Transverse colon (tissue), 4 donors: ENCODE results near the gene CLOCK. TPM values are rescaled to one million over a fixed set of nuclear protein-coding genes. Genes with fewer than 3 reads are reported as not detected.
"Not testable (repeated sequence)": the region's sequence is repeated elsewhere in the genome, so short reads cannot be mapped to it uniquely, and the experiment has no call there.

Experiments
- DNase-seq: peaks from one replicate; pipeline ENCODE4 v3.0.0-alpha.2; 2019
- H3K27ac ChIP-seq, 4 donors: fragments of 200-600 bp; sonication (generic); 2 replicates each; pipeline ENCODE4 v1.5.1; 2016 to 2018; ENCODE audit warnings: inconsistent platforms in 4 of 4
- H3K27me3 ChIP-seq: fragments of 200-600 bp; sonication (generic); 2 replicates; pipeline ENCODE4 v1.5.1; 2017; ENCODE audit warnings: inconsistent platforms
- H3K36me3 ChIP-seq, 4 donors: fragments of 200-600 bp; sonication (generic); 2 replicates each; pipeline ENCODE4 v1.5.1; 2017 to 2019; ENCODE audit warnings: inconsistent platforms in 4 of 4
- H3K4me1 ChIP-seq, 4 donors: fragments of 200-600 bp; sonication (generic); 2 replicates each; pipeline ENCODE4 v1.5.1; 2017 to 2020; ENCODE audit warnings: inconsistent platforms in 4 of 4
- H3K4me3 ChIP-seq, 4 donors: fragments of 200-600 bp; sonication (generic); 1 replicate in 1 of 4; 2 replicates in 3 of 4; pipeline versions ENCODE4 v1.5.1 to v1.6.1; 2017 to 2019; ENCODE audit warnings: inconsistent platforms in 4 of 4
- H3K9me3 ChIP-seq, 2 donors: fragments of 200-600 bp; sonication (generic); 2 replicates each; pipeline ENCODE4 v1.5.1; 2017 to 2019; ENCODE audit warnings: inconsistent platforms in 2 of 2
- CTCF ChIP-seq, 5 experiments: fragments of 200-600 bp in 3 of 5; fragments of 450-650 bp in 2 of 5; sonication (generic) in 3 of 5; IDR thresholded peaks; 1 replicate in 2 of 5; 2 replicates in 3 of 5; pipeline ENCODE4 v1.5.1; 2016 to 2017; ENCODE audit warnings: antibody characterized with exemption in 5 of 5, inconsistent platforms in 3 of 5, mild to moderate bottlenecking in 2 of 5, moderate library complexity in 1 of 5
- EP300 ChIP-seq: sonication (generic); formaldehyde crosslinking; IDR thresholded peaks from one replicate; pipeline ENCODE4 v1.6.1; 2017; ENCODE audit warnings: antibody characterized with exemption, low read depth
- POLR2A ChIP-seq: fragments of 450-650 bp; IDR thresholded peaks from one replicate; pipeline ENCODE4 v1.6.1; 2016; ENCODE audit warnings: antibody characterized with exemption, mild to moderate bottlenecking, moderate library complexity
- POLR2AphosphoS5 ChIP-seq, 3 donors: sonication (generic); formaldehyde crosslinking; IDR thresholded peaks; one replicate each; pipeline ENCODE4 v1.6.1; 2016; ENCODE audit warnings: antibody characterized with exemption in 3 of 3
- WGBS, 2 donors: methylation state at CpG; one replicate each; pipeline ENCODE4 v1.1.5; 2018; ENCODE audit warnings: low coverage in 1 of 2; 5-methylcytosine and 5-hydroxymethylcytosine counted together
- in situ Hi-C, 4 donors: fragments of 200-750 bp; cut with MboI; loops; one replicate each; pipeline versions ENCODE4 v1.15.0 to v1.15.1; 2017; ENCODE audit warnings: low sequenced_read_pairs in 3 of 4, low pct_ligation_motif_present in 1 of 4, low pct_unique_long_range_greater_than_20kb in 1 of 4
- intact Hi-C: fragments of 100-400 bp; cut with DNase I; formaldehyde crosslinking; loops from one replicate; pipeline ENCODE4 v1.15.1; 2023; ENCODE audit warnings: low total_unique reads
- total RNA-seq, 4 donors: library from RNA; depleted of rRNA; stranded (reverse); fragments of >200 nt; gene quantifications; one replicate each; pipeline ENCODE4 v1.1.0, GENCODE V29; 2016

Gene CLOCK
- total RNA-seq, 4 donors from 2014 or later = 6.7 to 19.7 (median 16.9) TPM

GRCh38 chr4:55560096-55560495 lies 13.4 kb upstream of the CLOCK start:
- WGBS, 2 donors = 69 to 86% methylated on average over 3 of the region's 3 CpGs
- TF ChIP-seq CTCF (IDR thresholded peaks at IDR 0.05) = no peak
- TF ChIP-seq POLR2A = no peak
- no peak for TF ChIP-seq POLR2AphosphoS5 (IDR thresholded peaks at IDR 0.05)
- TF ChIP-seq EP300 = no peak
- Histone ChIP-seq H3K27me3 (no peaks in the 10 kb centered on the region), H3K4me3 (no peak overlapping the region), H3K4me1 (no peaks in the 10 kb centered on the region), H3K9me3 (no peaks in the 10 kb centered on the region), H3K36me3 (no peaks in the 10 kb centered on the region), H3K27ac (no peak overlapping the region)
- intact Hi-C loops = no loop called here
- no peak for DNase-seq
- in situ Hi-C loops = no loop called here

- in situ Hi-C loops = loop anchor here in 3 of 4 donors (10.0 kb wide), 2 partner anchors 200 to 210 kb away; partner anchors contain the start of gene SRD5A3 (in 2 of the 3)
- intact Hi-C loops = no loop called here
Measured at GRCh38 chr4:55554453-55555030, 7.8 kb upstream of the CLOCK start.

DNA sequence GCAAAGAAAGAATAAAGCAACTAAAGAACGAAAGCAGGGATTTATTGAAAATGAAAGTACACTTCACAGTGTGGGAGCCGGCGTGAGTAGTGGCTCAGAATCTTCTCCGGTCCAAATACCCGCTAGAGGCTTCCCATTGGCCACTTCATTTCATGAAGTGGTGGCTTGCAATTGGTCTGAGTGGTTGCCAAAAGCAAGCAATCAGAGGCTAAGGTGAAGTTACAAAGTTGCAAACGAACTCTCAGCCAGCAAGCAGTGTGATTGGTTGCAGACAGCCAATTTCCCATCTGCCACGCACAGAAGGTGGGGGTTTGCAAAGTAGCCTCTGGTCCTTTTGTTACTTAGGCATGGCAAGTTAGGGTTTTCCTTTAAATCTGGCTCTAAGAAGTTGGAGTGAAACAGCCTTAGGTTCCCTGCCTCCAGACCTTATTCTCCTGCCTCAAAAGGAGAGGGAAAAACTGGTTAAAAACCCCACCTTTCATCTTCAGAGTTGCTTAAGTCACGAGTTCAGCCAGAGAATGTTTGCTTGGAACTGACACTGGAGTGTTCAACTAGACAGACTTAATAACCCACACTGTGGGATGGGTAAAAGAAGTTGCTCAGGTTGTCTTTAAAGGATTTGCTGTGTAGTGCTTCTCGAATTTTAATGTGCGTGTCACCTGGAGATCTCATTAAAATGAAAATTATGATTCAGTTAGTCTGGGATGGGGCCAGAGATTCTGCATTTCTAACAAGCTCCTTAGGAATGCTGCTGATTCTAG lies 6.9 kb upstream of the CLOCK start:
- peak overlapping the region; percentile 31 to 70 (median 50) for H3K27ac ChIP-seq
- H3K4me1 ChIP-seq = peaks cover 0 to 10% (median 0%) of the 10 kb centered on the region in 4 donors
- 64 to 80% methylated on average over 7 to 10 of the region's 10 CpGs for WGBS, 2 donors
- peak; percentile 38 for DNase-seq
- no peaks in the 10 kb centered on the region for H3K36me3 ChIP-seq
- no peaks in the 10 kb centered on the region for H3K27me3 ChIP-seq
- H3K9me3 ChIP-seq = no peaks in the 10 kb centered on the region
- in situ Hi-C loops = loop anchor here in 3 of 4 donors (10.0 kb wide), 2 partner anchors 199 to 209 kb away; partner anchors contain the start of gene SRD5A3 (in 2 of the 3)
- no peak for TF ChIP-seq POLR2A
- no peak for TF ChIP-seq CTCF (IDR thresholded peaks at IDR 0.05)
- TF ChIP-seq POLR2AphosphoS5 (IDR thresholded peaks at IDR 0.05) = peak in 2 of 3 donors; percentile 14 to 15
- no peak for TF ChIP-seq EP300
- peak overlapping the region in 3 of 4 donors; percentile 5 to 34 (median 14) for H3K4me3 ChIP-seq
- intact Hi-C loops = no loop called here

More at GRCh38 chr4:55554453-55555030, 7.8 kb upstream of the CLOCK start:
- DNase-seq = no peak
- no peak overlapping the region for H3K27ac ChIP-seq
- H3K4me1 ChIP-seq = peaks cover 0 to 10% (median 0%) of the 10 kb centered on the region in 4 donors
- TF ChIP-seq EP300 = no peak
- TF ChIP-seq CTCF (IDR thresholded peaks at IDR 0.05) = peak; percentile 32 to 45 (median 35)
- 40 to 43% methylated on average over 2 of the region's 2 CpGs for WGBS, 2 donors
- no peaks in the 10 kb centered on the region for H3K27me3 ChIP-seq
- H3K36me3 ChIP-seq = no peaks in the 10 kb centered on the region
- H3K9me3 ChIP-seq = no peaks in the 10 kb centered on the region
- H3K4me3 ChIP-seq = no peak overlapping the region

GRCh38 chr4:55551964-55552363 lies 5.3 kb upstream of the CLOCK start:
- H3K36me3 ChIP-seq, H3K4me3 ChIP-seq, intact Hi-C loops, H3K27ac ChIP-seq, H3K9me3 ChIP-seq, H3K27me3 ChIP-seq, DNase-seq: not testable (repeated sequence)
- H3K4me1 ChIP-seq = peaks cover 0 to 20% (median 6%) of the 10 kb centered on the region in 4 donors
- in situ Hi-C loops = loop anchor here in 3 of 4 donors (10.0 kb wide), 2 partner anchors 197 to 207 kb away; partner anchors contain the start of gene SRD5A3 (in 2 of the 3)
- WGBS, 2 donors = 83 to 100% methylated on average over 4 to 6 of the region's 6 CpGs
